Astrocyte (in vitro differentiated cells and primary cell): ENCODE data around the gene SLN. TPM values are rescaled to one million over a fixed set of nuclear protein-coding genes. Genes with fewer than 3 reads are reported as not detected.
A peak's percentile ranks its signal among the peaks of the same experiment; 100 is the strongest.

Experiments
- DNase-seq: peaks from one replicate; pipeline ENCODE4 v3.0.0-alpha.2; 2010; ENCODE audit warnings: low read depth
- FAIRE-seq: peaks from 2 replicates; lab custom pipeline; 2011; peaks lifted over from hg19 to GRCh38; lab: Jason Lieb, UNC
- H2AFZ ChIP-seq: 2 replicates; pipeline ENCODE4 v1.6.0; 2012; ENCODE audit warnings: low read depth, low read length, inconsistent platforms
- H3K27ac ChIP-seq: 2 replicates; pipeline ENCODE4 v1.5.1; 2011; ENCODE audit warnings: low read depth, low read length, inconsistent platforms
- H3K27me3 ChIP-seq: 2 replicates; pipeline ENCODE4 v1.6.0; 2011; ENCODE audit warnings: low read length, inconsistent platforms; ENCODE audit not compliant: insufficient read depth
- H3K36me3 ChIP-seq: 2 replicates; pipeline ENCODE4 v1.5.1; 2011; ENCODE audit warnings: low read length, inconsistent platforms; ENCODE audit not compliant: insufficient read depth
- H3K4me1 ChIP-seq: 2 replicates; pipeline ENCODE4 v1.5.1; 2011; ENCODE audit warnings: low read length, inconsistent platforms; ENCODE audit not compliant: insufficient read depth
- H3K4me2 ChIP-seq: 2 replicates; pipeline ENCODE4 v1.6.0; 2012; ENCODE audit warnings: low read length, inconsistent platforms
- H3K4me3 ChIP-seq: 2 replicates; pipeline ENCODE4 v1.5.1; 2011; ENCODE audit warnings: low read depth, mild to moderate bottlenecking, low read length, inconsistent platforms; ENCODE audit not compliant: insufficient read depth
- H3K79me2 ChIP-seq: 2 replicates; pipeline ENCODE4 v1.6.0; 2012; ENCODE audit warnings: mild to moderate bottlenecking, low read length, inconsistent platforms; ENCODE audit not compliant: insufficient read depth
- H3K9ac ChIP-seq: 2 replicates; pipeline ENCODE4 v1.6.0; 2012; ENCODE audit warnings: mild to moderate bottlenecking, low read length, inconsistent platforms
- H3K9me3 ChIP-seq: 2 replicates; pipeline ENCODE4 v1.5.1; 2012; ENCODE audit warnings: low read depth, mild to moderate bottlenecking, low read length, inconsistent platforms; ENCODE audit not compliant: insufficient read depth
- H4K20me1 ChIP-seq: 2 replicates; pipeline ENCODE4 v1.6.0; 2012; ENCODE audit warnings: low read length, inconsistent platforms; ENCODE audit not compliant: insufficient read depth
- H3K27ac Mint-ChIP-seq: one replicate; pipeline ENCODE4 v1.8.0; 2021; ENCODE audit warnings: mild to moderate bottlenecking, mixed read lengths; ENCODE audit not compliant: unreplicated experiment
- H3K27me3 Mint-ChIP-seq: one replicate; pipeline ENCODE4 v1.8.0; 2021; ENCODE audit warnings: low read depth, mixed read lengths; ENCODE audit not compliant: unreplicated experiment
- H3K36me3 Mint-ChIP-seq: one replicate; pipeline ENCODE4 v1.8.0; 2021; ENCODE audit warnings: low read depth, mixed read lengths; ENCODE audit not compliant: unreplicated experiment
- H3K4me1 Mint-ChIP-seq: one replicate; pipeline ENCODE4 v1.8.0; 2021; ENCODE audit warnings: low read depth, mixed read lengths; ENCODE audit not compliant: unreplicated experiment
- H3K4me3 Mint-ChIP-seq: one replicate; pipeline ENCODE4 v1.8.0; 2021; ENCODE audit warnings: mild to moderate bottlenecking, moderate library complexity, mixed read lengths; ENCODE audit not compliant: unreplicated experiment
- H3K9me3 Mint-ChIP-seq: one replicate; pipeline ENCODE4 v1.8.0; 2021; ENCODE audit warnings: mild to moderate bottlenecking, mixed read lengths; ENCODE audit not compliant: unreplicated experiment
- EZH2 ChIP-seq: IDR thresholded peaks from 2 replicates; pipeline ENCODE4 v1.6.1; 2012; ENCODE audit warnings: mild to moderate bottlenecking, low read length, inconsistent platforms; ENCODE audit not compliant: insufficient read depth
- total RNA-seq: library from RNA; stranded (reverse); gene quantifications from 2 replicates; pipeline ENCODE4 v1.2.1, GENCODE V29; 2021
- TF ChIP-seq, protein P1 (sequence below): IDR thresholded peaks from 2 replicates; pipeline ENCODE4 v1.5.1; 2011; ENCODE audit warnings: low read depth, mild to moderate bottlenecking, inconsistent platforms, low read length, moderate library complexity; ENCODE audit not compliant: insufficient read depth

SLN gene
- total RNA-seq, 1 donor from 2014 or later, result 4.9 TPM

- Histone ChIP-seq H3K4me1 (peaks cover 20% of the 10 kb centered on the region), H3K27me3 (no peaks in the 10 kb centered on the region), H3K9ac (no peak overlapping the region), H3K79me2 (no peaks in the 10 kb centered on the region), H3K9me3 (no peaks in the 10 kb centered on the region), H3K27ac (no peak overlapping the region), H3K4me2 (no peak overlapping the region), H3K4me3 (no peak overlapping the region), H2AFZ (peak overlapping the region; percentile 23), H4K20me1 (no peaks in the 10 kb centered on the region), H3K36me3 (no peaks in the 10 kb centered on the region)
- no peak for TF ChIP-seq EZH2
- Mint-ChIP-seq H3K36me3 (no peaks in the 10 kb centered on the region), H3K4me3 (no peak overlapping the region), H3K4me1 (peaks cover 51% of the 10 kb centered on the region), H3K27me3 (no peaks in the 10 kb centered on the region), H3K9me3 (peaks cover 4% of the 10 kb centered on the region), H3K27ac (peak overlapping the region; percentile 31)
- FAIRE-seq (no peak), DNase-seq (peak; percentile 48)
These were observed 12.2 kb downstream of the SLN start for GRCh38 chr11:107699371-107700285.

DNA sequence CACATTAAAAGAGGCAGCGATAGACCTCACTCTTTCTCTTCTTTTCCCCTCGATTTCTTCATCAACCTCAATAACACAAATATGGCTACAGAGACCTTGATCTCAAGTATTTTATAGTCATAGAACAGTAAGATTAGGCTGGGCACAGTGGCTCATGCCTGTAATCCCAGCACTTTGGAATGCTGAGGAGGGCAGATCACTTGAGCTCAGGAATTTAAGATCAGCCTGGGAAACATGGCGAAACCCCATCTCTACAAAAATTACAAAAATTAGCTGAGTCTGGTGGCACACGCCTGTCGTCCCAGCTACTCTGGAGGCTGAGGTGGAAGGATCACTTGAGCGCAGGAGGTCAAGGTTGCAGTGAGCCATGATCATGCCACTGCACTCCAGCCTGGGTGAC lies 14.6 kb downstream of the SLN start:
- peaks cover 14% of the 10 kb centered on the region for H3K4me1 ChIP-seq
- Mint-ChIP-seq H3K27ac (peak overlapping the region; percentile 99), H3K27me3 (no peaks in the 10 kb centered on the region), H3K9me3 (peaks cover 2% of the 10 kb centered on the region), H3K36me3 (no peaks in the 10 kb centered on the region), H3K4me3 (no peak overlapping the region), H3K4me1 (peaks cover 42% of the 10 kb centered on the region)
- H3K27me3 ChIP-seq, result no peaks in the 10 kb centered on the region
- no peak overlapping the region for H2AFZ ChIP-seq
- no peaks in the 10 kb centered on the region for H3K79me2 ChIP-seq
- H3K9me3 ChIP-seq, result no peaks in the 10 kb centered on the region
- H3K27ac ChIP-seq, result no peak overlapping the region
- no peak overlapping the region for H3K9ac ChIP-seq
- TF ChIP-seq, protein P1, sequence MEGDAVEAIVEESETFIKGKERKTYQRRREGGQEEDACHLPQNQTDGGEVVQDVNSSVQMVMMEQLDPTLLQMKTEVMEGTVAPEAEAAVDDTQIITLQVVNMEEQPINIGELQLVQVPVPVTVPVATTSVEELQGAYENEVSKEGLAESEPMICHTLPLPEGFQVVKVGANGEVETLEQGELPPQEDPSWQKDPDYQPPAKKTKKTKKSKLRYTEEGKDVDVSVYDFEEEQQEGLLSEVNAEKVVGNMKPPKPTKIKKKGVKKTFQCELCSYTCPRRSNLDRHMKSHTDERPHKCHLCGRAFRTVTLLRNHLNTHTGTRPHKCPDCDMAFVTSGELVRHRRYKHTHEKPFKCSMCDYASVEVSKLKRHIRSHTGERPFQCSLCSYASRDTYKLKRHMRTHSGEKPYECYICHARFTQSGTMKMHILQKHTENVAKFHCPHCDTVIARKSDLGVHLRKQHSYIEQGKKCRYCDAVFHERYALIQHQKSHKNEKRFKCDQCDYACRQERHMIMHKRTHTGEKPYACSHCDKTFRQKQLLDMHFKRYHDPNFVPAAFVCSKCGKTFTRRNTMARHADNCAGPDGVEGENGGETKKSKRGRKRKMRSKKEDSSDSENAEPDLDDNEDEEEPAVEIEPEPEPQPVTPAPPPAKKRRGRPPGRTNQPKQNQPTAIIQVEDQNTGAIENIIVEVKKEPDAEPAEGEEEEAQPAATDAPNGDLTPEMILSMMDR, result no peak
- DNase-seq, result no peak
- H4K20me1 ChIP-seq, result no peaks in the 10 kb centered on the region
- no peaks in the 10 kb centered on the region for H3K36me3 ChIP-seq
- FAIRE-seq, result no peak
- H3K4me3 ChIP-seq, result no peak overlapping the region
- H3K4me2 ChIP-seq, result no peak overlapping the region

- no peaks in the 10 kb centered on the region for H3K36me3 Mint-ChIP-seq
- DNase-seq, result peak; percentile 97
These were observed 15.7 kb downstream of the SLN start for GRCh38 chr11:107696140-107696539.

More at GRCh38 chr11:107696140-107696539, 15.7 kb downstream of the SLN start:
- FAIRE-seq, result peak; percentile 99
- H3K27ac Mint-ChIP-seq, result peak overlapping the region; percentile 99
- H2AFZ ChIP-seq, result no peak overlapping the region
- peak overlapping the region; percentile 39 for H3K4me2 ChIP-seq
- TF ChIP-seq, protein P1, result no peak
- no peak for TF ChIP-seq EZH2
- H3K36me3 ChIP-seq, result no peaks in the 10 kb centered on the region
- peaks cover 21% of the 10 kb centered on the region for H3K4me1 ChIP-seq
- H3K27me3 ChIP-seq, result no peaks in the 10 kb centered on the region
- H3K27ac ChIP-seq, result peak overlapping the region; percentile 74
- no peaks in the 10 kb centered on the region for H3K79me2 ChIP-seq
- H3K4me3 Mint-ChIP-seq, result no peak overlapping the region
- H3K9me3 Mint-ChIP-seq, result peaks cover 2% of the 10 kb centered on the region
- no peak overlapping the region for H3K4me3 ChIP-seq
- no peaks in the 10 kb centered on the region for H3K27me3 Mint-ChIP-seq
- peaks cover 48% of the 10 kb centered on the region for H3K4me1 Mint-ChIP-seq
- H4K20me1 ChIP-seq, result no peaks in the 10 kb centered on the region
- peak overlapping the region; percentile 47 for H3K9ac ChIP-seq
- H3K9me3 ChIP-seq, result no peaks in the 10 kb centered on the region
